GF-D8 (cell line): ENCODE results near the gene NPVF.

ENCODE experiments used
- DNase-seq: peaks from one replicate; lab custom pipeline; 2025; lab: John Stamatoyannopoulos, UW

NPVF gene, protein sequence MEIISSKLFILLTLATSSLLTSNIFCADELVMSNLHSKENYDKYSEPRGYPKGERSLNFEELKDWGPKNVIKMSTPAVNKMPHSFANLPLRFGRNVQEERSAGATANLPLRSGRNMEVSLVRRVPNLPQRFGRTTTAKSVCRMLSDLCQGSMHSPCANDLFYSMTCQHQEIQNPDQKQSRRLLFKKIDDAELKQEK

DNA sequence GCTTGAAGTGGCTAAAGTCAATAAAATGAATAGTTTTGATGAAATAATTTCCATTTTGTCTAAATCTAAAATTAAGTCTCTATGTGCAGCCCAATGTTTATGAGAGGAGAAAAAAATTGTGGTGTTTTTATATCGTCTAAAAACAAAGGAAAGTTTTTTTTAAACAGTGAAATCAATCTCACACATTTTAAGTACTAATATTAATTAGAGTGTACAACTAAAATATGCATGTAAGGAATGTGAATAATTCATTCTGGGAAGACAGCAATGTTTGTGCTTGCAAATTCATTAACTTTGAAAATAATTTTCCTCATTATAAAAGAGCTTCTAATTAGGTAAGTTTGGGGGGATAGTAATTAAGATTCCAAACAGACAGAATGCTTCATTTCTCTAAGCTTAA, at the start of gene NPVF:
Gene NPVF (minus strand): TSS at position 101 of the 400 bp plus-strand sequence. CDS start 47 bp downstream, at position 54.
- DNase-seq, result no peak

DNA sequence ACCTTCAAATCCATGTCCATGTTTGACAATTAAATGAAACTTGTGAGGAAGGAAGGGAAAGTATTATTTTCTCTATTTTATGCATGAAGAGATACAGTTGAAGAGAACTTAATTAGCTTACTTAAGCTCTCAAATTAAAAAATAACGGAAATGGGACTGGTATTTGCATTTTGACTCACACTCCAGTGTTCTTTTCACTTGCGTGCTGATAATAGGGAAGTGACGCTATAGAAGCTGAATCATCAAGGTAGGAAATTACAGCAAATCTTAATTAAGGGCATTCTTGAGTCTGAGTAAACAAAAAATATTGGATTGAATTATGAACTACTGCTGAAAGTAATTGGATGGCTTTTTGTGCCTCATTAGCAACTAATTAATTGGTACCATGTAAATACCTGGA, 44.0 kb upstream of the NPVF start:
- DNase-seq, result no peak

DNA sequence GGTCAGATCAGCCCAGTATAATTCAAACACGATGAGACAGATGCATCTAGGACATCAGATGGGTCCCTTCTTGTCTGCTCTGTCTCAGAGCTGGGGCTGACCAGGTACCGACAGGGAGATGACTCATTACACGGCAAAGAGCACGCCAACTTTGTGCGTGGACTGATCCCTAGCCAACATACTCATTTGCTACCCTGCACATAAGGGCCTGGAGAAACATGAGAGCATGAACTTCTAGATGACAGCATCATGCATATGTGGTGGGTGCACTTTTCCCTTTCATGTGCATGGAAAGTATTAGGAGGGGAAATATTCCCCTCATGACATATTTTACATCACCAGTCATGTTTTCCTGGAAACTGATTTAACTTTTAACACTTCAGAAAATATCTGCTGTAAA, 35.1 kb upstream of the NPVF start:
- DNase-seq, result no peak

DNA sequence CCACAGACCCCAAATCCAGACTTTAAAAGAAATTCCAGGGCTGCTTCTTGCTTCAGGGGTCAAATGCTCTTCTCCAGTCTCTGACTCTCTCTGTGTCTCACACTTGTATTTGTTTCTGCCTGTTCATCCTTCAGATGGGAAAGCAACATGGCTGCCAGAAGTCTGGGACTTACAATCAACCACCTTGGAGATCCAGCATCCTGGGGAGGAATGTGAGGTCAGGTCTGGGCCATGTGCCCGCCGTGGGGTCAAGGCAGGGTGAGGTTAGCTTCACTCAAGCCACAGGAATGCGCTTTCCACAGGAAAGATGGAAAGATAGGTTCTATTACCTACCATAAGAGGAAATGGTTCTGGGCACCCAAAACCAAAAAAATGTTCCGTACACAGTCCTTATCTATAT, 34.3 kb upstream of the NPVF start:
- DNase-seq, result no peak

DNA sequence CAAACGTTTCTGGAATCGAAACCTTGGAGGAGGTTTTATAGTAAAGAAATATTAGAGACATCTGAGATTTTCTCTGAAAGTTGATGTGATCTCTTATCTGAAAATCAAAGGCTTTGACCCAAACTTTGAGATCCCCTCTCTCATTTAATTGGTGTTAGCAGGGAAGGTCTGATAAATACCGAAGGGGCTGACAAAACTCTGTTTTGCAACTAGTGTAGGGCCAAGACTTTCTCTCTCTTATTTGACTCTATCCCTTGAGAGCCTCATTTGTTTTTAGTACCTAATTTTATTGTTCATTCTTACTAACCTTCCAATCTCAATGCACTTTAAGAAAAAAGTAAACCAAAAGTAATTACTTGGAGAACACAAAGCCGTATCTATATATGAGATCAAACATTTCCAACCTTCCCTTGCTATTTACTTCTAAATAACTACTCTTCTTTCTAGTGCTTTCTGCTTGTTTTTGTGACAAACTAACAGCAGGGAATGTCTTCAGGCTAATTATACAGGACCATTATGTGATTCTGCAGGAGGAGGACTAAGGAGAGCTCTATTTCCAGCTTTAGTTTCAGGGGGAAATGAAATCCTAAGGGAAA, 33.4 kb upstream of the NPVF start:
- no peak for DNase-seq

DNA sequence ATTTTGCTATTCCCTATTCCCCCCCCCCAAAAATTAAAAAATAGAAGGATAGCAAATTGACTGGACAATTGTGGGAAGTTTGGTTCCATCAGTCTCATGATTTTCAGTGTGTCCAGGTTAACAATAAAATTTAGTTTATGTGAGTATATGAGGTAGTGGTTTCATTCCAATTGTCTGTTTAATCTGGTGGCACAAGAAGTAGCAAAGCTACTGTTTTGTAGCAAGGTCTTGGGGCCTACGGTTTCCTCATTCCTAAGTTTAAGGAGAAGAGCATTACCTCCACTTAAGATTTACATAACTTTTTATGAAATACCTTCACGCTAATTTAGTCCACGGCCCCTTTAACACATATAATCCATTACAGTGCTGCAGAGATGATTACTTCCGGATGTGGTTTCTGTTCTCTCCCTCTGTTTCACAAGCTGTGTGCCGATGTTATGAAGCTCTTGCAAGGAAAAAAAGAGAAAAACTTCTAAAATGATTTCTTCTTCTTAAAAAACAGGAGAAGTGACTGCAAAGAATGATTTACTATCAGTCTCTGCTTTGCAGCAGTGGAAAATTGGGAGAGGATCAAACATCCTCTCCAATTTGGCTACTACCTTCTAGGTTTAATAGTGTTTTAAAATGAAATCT, 32.7 kb upstream of the NPVF start:
- peak; percentile 66 for DNase-seq

DNA sequence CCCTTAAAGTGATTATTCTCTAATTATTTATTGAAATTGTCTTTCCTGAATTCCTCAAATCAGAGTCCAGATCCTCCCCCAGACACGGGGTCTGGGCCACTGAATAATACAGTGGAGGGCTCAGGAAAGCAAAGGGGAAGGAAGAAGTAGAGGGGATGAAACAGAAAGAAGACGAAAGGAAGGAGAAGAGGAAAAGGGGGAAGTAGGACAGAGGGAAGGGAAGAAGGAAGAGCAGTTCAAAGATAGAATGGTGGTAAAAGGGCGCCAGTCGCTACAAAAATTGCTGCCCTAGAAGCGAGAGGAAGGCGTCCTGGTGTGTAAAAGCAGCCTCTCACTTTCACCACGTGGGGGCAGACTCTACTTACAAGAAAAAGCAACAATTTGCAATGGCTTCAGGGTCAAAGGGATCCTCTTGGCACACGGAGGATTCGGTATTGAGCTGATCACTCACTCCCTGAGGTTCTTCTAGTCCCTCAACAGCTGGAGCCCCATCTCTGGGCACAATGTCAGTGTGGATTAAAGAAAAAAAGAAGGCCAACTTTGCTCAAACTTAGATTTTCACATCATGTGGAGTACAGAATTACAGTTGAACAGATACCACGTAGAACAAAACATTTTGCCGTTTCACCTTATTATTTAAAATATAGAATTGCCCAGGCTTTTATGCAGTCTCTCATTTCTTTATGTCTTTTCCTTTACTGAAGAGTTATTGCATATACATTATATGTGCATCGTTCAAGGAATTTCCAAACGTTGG, 31.4 kb upstream of the NPVF start:
- DNase-seq, result peak; percentile 53

DNA sequence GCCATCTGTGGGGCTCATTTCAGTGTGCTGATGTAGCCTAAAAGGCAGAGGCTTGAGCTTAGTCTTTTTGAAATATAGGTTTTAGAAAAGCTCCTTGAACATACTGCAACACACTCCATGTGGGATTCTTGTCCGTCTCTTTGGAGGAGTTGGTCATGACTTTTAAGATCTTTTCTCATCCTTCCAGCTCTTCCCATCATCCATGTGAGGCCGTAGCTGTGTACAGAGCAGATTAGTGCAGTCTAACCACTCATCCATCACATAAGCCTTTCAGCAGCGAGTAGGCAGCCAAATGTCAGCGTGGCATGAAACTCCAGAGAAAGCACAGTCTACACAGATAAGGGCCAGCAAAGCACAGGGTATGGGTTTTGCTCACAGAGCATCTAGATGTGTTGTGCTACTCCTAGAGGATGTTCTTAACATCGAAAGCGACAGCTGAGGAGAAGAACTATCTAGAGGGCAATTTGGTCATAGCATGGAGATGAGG, 28.1 kb upstream of the NPVF start:
- DNase-seq, result no peak

DNA sequence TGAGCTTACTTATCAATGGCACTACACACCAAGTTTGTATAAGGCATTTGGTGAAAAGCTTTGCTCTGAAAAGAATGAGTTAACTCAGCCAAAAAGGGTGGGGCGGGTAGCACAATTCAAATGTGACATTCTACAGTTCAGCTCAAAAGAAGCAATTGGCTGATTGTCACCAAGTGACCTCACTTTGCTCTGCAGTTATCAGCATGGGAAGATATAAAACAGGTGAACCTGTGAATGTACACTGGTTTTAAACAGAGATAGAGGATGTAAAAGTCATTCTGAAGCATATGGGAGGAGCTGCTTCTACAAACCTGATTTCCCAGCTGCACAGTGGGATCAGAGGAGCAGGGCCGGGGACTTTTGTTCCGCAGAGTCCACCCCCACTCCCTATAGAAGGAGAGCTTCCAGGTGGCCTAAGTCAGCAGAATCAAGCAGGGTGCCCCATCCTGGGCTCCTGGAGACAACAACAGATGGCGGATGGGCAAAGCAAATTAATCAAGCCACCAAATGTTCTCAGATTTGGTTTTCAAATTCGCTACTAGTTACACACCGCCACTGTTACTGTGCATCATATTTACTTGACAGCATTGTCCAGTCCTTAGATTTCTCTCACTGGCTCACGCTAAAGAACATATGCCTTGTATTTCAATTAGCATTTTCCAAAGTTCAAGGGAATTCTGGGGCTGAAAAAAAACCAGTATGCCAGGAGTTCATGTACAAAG, 27.5 kb upstream of the NPVF start:
- no peak for DNase-seq

DNA sequence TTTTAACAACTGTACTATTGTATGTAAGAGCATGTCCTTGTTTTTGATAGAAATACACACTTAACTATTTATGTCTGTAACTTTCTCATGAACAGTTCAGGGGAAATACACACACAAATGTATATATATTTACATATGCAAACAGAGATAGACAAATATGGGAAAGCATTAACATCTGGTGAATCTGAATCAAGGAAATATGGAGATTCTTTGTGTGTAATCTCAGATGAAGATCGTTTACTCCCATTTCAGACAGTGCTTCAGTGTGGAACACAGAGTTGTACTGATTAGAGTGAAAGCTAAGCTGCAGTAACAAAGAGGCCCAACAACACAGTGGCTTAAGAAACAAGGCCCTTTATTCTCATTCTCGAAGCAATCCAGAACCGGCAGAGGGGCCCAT, 26.3 kb upstream of the NPVF start:
- DNase-seq, result no peak

DNA sequence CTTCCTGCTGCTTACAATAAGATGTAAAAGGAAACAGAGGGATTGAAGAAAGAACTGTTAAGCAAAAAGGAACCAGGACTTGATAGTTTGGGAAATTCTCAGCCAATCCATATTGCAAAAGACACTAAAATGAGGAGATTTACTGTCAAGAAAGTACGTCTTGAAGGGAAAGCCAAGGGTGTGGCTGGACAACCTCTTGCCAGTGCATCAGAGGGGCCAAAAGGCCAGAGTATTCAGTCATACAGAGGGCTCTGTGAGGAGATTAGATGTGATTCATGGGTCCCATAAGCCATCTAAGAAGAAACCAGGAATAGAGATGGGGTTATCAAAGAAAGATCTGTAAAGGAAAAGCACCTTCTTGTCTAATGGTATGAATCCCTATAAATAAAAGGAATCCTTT, 25.4 kb upstream of the NPVF start:
- DNase-seq, result no peak

DNA sequence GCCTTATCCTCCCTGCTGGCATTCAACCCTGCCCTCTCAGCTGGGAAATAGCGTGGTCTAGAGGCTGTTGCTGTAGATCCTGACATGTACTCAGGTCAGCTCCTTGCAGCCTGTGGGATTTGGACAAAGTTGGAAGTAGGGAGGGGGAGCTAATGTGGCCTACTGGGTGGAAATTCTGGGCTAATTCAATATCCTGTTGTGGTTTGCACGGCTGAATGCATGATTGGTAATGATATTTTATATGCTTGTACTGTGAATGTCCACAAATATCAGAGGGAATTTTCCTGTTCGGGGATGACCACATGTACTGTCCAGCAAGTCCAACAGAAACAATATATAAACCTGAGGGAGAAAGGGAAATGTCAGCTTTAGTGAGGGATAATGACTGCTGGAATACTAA, 22.1 kb upstream of the NPVF start:
- DNase-seq, result no peak

DNA sequence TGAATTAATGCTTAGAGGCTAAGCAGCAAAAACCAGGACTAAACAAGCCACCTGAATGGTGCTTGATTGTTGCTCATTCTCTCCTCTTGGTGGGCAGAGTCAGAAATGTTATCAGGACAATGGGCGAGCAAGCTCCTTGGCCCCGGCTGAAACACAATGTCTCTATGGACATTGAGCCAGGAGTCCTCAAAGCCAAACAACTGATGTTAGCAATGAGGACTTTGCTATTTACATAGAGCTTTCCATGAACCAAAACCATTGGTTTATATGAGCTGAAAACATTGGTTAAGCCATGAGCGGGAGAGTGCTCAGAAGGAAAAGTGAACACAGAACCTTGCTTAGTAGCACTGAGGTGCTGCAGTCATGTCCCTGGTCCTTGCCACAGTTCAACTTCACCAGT, 21.5 kb upstream of the NPVF start:
- DNase-seq, result no peak

DNA sequence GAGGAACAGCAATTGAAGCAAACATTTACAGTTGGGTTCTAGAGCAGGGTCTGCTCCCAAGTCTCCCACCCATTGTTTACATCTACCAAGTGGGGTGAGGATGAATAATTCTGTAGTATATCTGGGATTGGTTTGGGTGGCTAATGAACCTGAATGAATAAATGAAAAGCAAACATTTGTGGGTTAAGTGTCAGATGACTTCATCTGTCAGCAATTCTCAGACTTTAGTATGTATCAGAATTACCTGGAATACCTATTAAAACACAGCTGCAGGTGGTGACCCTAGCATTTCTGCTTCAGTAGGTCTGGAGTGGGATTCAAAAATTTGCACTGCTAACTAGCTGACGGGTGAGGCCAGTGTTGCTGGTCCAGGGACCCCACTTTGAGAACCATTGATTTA, 18.0 kb upstream of the NPVF start:
- DNase-seq, result no peak

DNA sequence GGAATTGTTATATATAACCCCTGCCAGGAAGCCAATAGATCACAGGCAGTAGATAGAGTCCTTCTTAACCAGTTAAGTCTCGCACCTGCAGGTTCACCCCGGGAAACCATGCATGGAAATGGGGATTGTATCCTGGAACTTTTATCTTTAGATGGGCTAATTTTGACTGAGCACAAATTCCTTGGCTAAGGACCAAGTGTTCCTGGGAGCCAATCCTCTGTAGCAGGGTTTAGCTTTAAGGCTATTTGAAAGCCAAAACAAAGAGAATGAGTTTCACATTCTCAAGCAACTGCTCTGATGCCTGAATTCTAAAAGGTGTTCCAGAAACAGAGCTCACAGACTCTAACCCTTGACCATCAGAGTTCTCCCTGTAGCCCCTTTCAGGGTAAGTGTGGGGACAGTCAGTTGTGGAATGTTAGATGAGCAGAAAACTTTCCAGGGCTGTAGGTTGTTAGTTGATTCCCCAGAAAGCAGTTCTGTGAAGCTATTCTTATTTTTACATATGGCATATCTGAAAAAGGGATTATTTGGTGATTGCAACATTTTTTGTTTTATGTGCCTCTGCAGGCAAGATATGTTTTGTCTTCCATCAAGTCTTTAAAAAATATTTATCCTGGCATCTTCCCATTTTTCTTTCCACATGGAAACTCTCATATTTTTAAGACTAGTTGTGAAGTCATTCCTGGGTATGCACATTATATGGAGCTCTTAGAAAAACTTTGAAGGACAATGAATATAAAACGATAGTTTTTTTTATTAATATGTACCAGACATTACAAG, 16.2 kb upstream of the NPVF start:
- no peak for DNase-seq

DNA sequence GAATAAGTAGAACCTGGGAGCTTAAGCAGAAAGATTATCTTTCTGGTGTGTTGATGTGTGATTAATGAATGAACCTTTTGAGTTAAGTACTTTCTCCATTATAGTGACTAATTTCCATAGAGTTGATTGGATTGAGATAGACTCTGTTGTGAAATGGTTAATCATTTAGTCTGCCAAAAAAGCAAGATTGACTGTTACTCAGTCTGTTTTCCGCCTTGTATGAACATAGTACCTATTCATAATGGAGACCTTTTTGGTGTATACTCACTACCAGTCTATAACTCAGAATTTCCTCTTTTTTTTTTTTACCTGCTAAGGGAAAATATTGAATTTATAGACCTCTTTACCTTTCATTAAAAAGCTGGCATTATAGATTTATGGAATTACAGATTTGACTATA, 14.4 kb upstream of the NPVF start:
- no peak for DNase-seq

DNA sequence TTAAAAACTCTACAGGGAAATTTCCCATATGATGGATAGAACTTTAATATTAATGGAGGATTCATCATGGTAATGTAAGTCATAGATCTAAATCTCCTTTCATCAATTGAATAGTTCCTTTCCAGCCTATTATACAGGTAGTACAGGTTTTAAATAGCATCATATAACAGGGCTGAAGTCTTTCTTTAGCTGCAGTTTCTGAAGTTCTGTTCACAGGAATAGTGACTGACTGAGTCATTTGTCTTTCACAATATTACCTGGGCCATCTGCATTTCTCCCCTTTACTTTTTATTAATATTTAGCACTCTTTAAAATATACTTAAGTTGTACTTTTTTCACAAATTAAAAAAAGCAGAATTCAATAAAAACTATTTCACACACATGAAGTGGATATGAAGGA, 12.6 kb upstream of the NPVF start:
- no peak for DNase-seq

DNA sequence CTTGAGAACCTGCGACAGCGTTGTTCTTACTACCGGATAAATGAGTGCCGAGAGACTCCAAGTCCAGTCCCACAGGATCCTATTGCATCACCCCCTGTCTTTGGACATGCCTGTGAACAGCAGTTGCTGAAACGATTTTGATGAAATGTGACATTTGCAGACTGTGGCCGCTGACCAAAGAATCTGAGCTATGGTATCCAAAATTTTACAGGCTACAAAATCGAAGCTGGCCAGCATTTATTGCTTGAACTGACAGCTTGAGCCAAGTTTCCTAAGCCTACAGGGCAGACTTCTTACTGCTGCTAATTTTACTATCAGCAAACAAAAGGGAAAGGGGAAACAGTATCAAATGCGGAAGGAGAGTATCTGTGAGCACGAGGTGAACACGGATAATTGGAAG, 12.1 kb upstream of the NPVF start:
- DNase-seq, result no peak

DNA sequence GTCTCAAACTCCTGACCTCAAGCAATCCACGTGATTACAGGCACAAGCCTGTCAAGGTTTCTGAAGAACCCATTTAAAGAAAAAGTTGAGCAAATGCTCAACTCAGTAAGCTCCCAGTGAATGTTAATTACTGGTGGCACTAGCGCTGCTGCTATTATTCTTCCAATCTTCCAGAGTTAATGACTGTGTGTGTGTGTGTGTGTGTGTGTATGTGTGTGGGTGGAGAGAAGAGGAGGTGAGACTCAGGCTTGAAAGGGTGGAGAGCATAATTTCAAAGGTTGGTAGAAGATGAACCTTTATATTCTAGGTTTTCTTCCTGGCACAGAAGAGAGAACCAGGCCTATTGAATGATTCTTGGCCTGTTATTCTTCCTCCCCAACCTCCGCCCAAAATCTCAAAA, 11.6 kb upstream of the NPVF start:
- no peak for DNase-seq

DNA sequence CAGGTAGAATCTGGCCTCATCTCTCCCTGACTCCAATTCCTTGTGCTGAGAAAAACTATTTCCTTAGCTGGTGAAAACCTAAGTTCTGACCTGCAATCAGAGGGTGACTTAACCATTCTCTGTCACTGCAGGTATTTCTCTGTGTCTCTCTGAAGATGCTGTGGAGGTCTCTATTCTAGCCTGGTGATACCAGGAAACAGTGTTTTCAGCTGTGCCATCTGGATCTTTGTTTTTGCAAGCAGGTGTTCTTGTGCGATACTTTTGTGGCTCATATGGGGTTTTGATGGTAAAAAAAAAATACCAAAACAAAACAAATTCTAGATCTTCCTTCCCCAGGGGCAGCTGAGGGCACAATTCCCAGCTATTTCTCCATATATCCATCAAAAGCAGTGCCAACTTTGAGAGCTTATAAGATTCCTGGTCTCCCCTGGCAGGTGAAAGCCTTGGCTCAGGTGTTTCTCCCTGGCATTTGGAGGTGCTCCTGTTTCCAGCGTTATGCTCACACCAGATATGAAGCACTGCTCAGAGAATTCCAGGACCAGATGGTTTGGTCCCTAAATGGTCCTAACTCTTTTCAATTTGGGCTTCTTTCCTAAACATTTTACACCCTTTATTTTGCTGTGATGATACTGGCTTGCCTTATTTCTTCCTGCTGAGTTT, 9.9 kb upstream of the NPVF start:
- DNase-seq, result no peak

DNA sequence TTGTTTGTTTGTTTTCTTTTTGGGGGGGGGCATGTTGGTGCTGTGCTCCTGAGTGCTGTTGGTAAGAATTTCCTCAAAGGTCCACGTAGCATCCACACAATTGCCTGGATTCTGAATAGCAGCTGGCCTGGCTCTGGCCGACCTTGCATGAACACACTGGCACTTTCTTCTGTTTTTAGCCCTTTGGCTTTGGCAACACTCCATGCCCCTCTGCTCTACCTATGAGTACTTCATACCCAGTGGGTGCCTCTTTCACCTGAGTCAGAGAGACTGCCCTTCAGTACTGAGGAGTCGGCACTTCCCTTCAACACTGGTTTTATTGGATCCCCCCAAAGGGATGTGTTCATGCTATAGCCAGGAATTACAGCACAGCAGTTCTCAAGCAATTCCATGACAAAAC, 7.2 kb upstream of the NPVF start:
- no peak for DNase-seq
